Upper lobe of left lung (tissue), 6 donors: ENCODE data around the gene ZDHHC1. TPM values are rescaled to one million over a fixed set of nuclear protein-coding genes. Genes with fewer than 3 reads are reported as not detected.

Experiments used
- ATAC-seq, 2 donors: fragments of 200-7000 bp; cut with Tn5 transposase; one replicate each; pipeline ENCODE4 v1.9.1; 2022; ENCODE audit warnings: mild to moderate bottlenecking in 2 of 2, moderate library complexity in 2 of 2; ENCODE audit not compliant: low FRiP score in 2 of 2
- DNase-seq, 2 donors: peaks; one replicate each; pipeline ENCODE4 v3.0.0-alpha.2; 2019 to 2020
- H3K27ac ChIP-seq, 4 donors: fragments of 200-600 bp; sonication (generic); one replicate each; pipeline ENCODE4 v1.5.1; 2016 to 2019
- H3K27me3 ChIP-seq, 4 donors: fragments of 200-600 bp; sonication (generic); one replicate each; pipeline ENCODE4 v1.5.1; 2017 to 2019
- H3K36me3 ChIP-seq, 4 donors: fragments of 200-600 bp; sonication (generic); one replicate each; pipeline ENCODE4 v1.5.1; 2016 to 2019
- H3K4me1 ChIP-seq, 4 donors: fragments of 200-600 bp; sonication (generic); one replicate each; pipeline ENCODE4 v1.5.1; 2018 to 2019
- H3K4me3 ChIP-seq, 4 donors: fragments of 200-600 bp; sonication (generic); one replicate each; pipeline ENCODE4 v1.5.1; 2017 to 2019; ENCODE audit warnings: mild to moderate bottlenecking in 2 of 4, moderate library complexity in 1 of 4
- H3K9me3 ChIP-seq, 4 donors: fragments of 200-600 bp; sonication (generic); one replicate each; pipeline ENCODE4 v1.5.1; 2018 to 2019
- EP300 ChIP-seq, 4 donors: sonication (generic); formaldehyde crosslinking; IDR thresholded peaks; one replicate each; pipeline ENCODE4 v1.5.1; 2017; ENCODE audit warnings: antibody characterized with exemption in 4 of 4, control low read depth in 2 of 4
- POLR2A ChIP-seq, 4 donors: fragments of 450-650 bp; IDR thresholded peaks; one replicate each; pipeline ENCODE4 v1.5.1; 2016 to 2017; ENCODE audit warnings: antibody characterized with exemption in 4 of 4, mild to moderate bottlenecking in 2 of 4
- POLR2AphosphoS5 ChIP-seq, 2 donors: sonication (generic); formaldehyde crosslinking; IDR thresholded peaks; one replicate each; pipeline ENCODE4 v1.5.1; 2017; ENCODE audit warnings: antibody characterized with exemption in 2 of 2
- WGBS, 2 donors: methylation state at CpG; one replicate each; pipeline ENCODE4 v1.1.5; 2017 to 2018; 5-methylcytosine and 5-hydroxymethylcytosine counted together
- small RNA-seq, 4 donors: library from RNA; depleted of rRNA; stranded (forward); fragments of <200 nt; gene quantifications; one replicate each; pipeline ENCODE3, GENCODE V24; 2016
- total RNA-seq, 6 donors: library from RNA; depleted of rRNA in 4 of 6; stranded (reverse); fragments of >200 nt in 4 of 6; gene quantifications; one replicate each; pipeline versions ENCODE4 v1.1.0 to v1.2.1, GENCODE V29; 2016 to 2021
- TF ChIP-seq, protein P1 (sequence below), 6 experiments: fragments of 450-650 bp in 4 of 6; fragments of 200-600 bp in 2 of 6; sonication (generic) in 2 of 6; IDR thresholded peaks; one replicate each; pipeline ENCODE4 v1.5.1; 2016 to 2019; ENCODE audit warnings: antibody characterized with exemption in 6 of 6
- donor health status: DM: no; HTN: no; CAD: no; lungs with moderate emphysema.
- donor health status: DM: no; HTN: yes; CAD: no; lungs with severe emphysema.

Gene ZDHHC1
- total RNA-seq, 6 donors from 2014 or later = 14.7 to 49.2 (median 21.4) TPM

DNA sequence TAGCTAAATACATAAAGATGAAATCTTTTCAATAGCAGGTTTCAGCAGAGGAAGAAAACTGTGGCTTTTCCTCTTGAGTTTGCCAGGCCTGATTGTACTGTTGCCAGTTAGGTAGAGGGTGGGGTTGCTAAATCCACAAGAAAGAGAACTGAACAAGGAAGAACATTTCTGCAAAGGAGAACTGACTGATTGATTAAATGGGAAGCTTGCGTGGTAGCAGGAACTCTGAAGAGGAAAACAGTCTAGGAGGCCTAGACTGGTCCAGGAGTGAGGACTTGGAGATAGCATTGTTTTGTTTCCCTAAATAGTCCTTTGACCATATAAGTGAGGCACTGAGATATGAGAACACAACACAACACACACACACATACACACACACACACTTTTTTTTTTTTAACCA, 70.9 kb downstream of the ZDHHC1 start:
- Histone ChIP-seq H3K4me3 (no peak overlapping the region), H3K27me3 (no peaks in the 10 kb centered on the region), H3K36me3 (no peaks in the 10 kb centered on the region), H3K9me3 (no peaks in the 10 kb centered on the region), H3K27ac (peak overlapping the region in 3 of 4 donors; percentile 16 to 63 (median 58)), H3K4me1 (peaks cover 13 to 17% (median 14%) of the 10 kb centered on the region in 4 donors)
- peak in 1 of 2 donors; percentile 39 for DNase-seq
- peak in 1 of 2 donors; percentile 16 for ATAC-seq
- TF ChIP-seq EP300 (IDR thresholded peaks at IDR 0.05) (no peak), POLR2AphosphoS5 (IDR thresholded peaks at IDR 0.05) (no peak), POLR2A (IDR thresholded peaks at IDR 0.05) (no peak)
- TF ChIP-seq, protein P1, sequence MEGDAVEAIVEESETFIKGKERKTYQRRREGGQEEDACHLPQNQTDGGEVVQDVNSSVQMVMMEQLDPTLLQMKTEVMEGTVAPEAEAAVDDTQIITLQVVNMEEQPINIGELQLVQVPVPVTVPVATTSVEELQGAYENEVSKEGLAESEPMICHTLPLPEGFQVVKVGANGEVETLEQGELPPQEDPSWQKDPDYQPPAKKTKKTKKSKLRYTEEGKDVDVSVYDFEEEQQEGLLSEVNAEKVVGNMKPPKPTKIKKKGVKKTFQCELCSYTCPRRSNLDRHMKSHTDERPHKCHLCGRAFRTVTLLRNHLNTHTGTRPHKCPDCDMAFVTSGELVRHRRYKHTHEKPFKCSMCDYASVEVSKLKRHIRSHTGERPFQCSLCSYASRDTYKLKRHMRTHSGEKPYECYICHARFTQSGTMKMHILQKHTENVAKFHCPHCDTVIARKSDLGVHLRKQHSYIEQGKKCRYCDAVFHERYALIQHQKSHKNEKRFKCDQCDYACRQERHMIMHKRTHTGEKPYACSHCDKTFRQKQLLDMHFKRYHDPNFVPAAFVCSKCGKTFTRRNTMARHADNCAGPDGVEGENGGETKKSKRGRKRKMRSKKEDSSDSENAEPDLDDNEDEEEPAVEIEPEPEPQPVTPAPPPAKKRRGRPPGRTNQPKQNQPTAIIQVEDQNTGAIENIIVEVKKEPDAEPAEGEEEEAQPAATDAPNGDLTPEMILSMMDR (IDR thresholded peaks at IDR 0.05) = no peak
- WGBS, 2 donors = 13 to 38% methylated on average over 1 of the region's 1 CpG

Small RNAs within 50 kb of the gene (small RNA-seq; reads per million reads assigned to genes)
- gene RNU1-123P = 0 reads per million in 4 donors

Other genes with a start within 250 kb of the ZDHHC1 start
- gene NOL3, start 245.9 kb downstream of the ZDHHC1 start, total RNA-seq = 100 to 1,000 TPM in 1 of 6 donors, 10 to 100 TPM in 5; 36.5 to 135 (median 58.0) TPM
- 100 to 1,000 TPM in 1 of 6 donors, 10 to 100 TPM in 4, 1 to 10 TPM in 1; 9.1 to 147 (median 31.1) TPM for gene MATCAP1, start 232.5 kb downstream of the ZDHHC1 start, total RNA-seq
- gene EXOC3L1, start 226.3 kb downstream of the ZDHHC1 start, total RNA-seq = 10 to 100 TPM in 4 of 6 donors, 1 to 10 TPM in 2; 4.6 to 20.8 (median 10.8) TPM
- 100 to 1,000 TPM in 1 of 6 donors, 10 to 100 TPM in 5; 55.7 to 124 (median 85.4) TPM for gene E2F4, start 224.3 kb downstream of the ZDHHC1 start, total RNA-seq
- gene ELMO3, start 217.3 kb downstream of the ZDHHC1 start, total RNA-seq = 10 to 100 TPM; 17.4 to 26.2 (median 24.4) TPM
- gene TMEM208, start 189.3 kb downstream of the ZDHHC1 start, total RNA-seq = 10 to 100 TPM; 21.1 to 50.6 (median 48.5) TPM
- 100 to 1,000 TPM in 2 of 6 donors, 10 to 100 TPM in 4; 26.0 to 310 (median 91.0) TPM for gene FHOD1, start 169.0 kb downstream of the ZDHHC1 start, total RNA-seq
- 10 to 100 TPM in 1 of 6 donors, 1 to 10 TPM in 4, under 1 TPM in 1; 0.76 to 28.3 (median 4.1) TPM for gene SLC9A5, start 167.5 kb downstream of the ZDHHC1 start, total RNA-seq
- gene PLEKHG4, start 136.9 kb downstream of the ZDHHC1 start, total RNA-seq = 10 to 100 TPM; 13.4 to 39.8 (median 16.5) TPM
- under 1 TPM in 3 of 6 donors, not detected in 3; under 0.01 to 0.31 (median 0.17) TPM for gene KCTD19, start 89.7 kb downstream of the ZDHHC1 start, total RNA-seq
- gene LRRC36, start 89.7 kb downstream of the ZDHHC1 start, total RNA-seq = 100 to 1,000 TPM in 1 of 6 donors, 10 to 100 TPM in 4, 1 to 10 TPM in 1; 5.9 to 110 (median 22.8) TPM
- 100 to 1,000 TPM in 4 of 6 donors, 10 to 100 TPM in 2; 40.0 to 167 (median 112) TPM for gene TPPP3, start 23.0 kb downstream of the ZDHHC1 start, total RNA-seq
- 1 to 10 TPM in 5 of 6 donors, under 1 TPM in 1; 0.78 to 5.0 (median 1.6) TPM for gene HSD11B2, start 14.6 kb upstream of the ZDHHC1 start, total RNA-seq
- 100 to 1,000 TPM in 4 of 6 donors, 10 to 100 TPM in 2; 69.1 to 221 (median 147) TPM for gene ATP6V0D1, start 64.7 kb upstream of the ZDHHC1 start, total RNA-seq
- gene AGRP, start 67.1 kb upstream of the ZDHHC1 start, total RNA-seq = 1 to 10 TPM in 3 of 6 donors, not detected in 3; 3.5 to 7.6 (median 3.8) TPM
- 100 to 1,000 TPM in 4 of 6 donors, 10 to 100 TPM in 2; 76.9 to 183 (median 113) TPM for gene RIPOR1, start 112.4 kb upstream of the ZDHHC1 start, total RNA-seq
- 10 to 100 TPM; 29.7 to 42.6 (median 34.2) TPM for gene CTCF, start 146.0 kb upstream of the ZDHHC1 start, total RNA-seq
- gene CARMIL2, start 228.7 kb upstream of the ZDHHC1 start, total RNA-seq = 10 to 100 TPM in 1 of 6 donors, 1 to 10 TPM in 5; 1.8 to 55.5 (median 4.0) TPM
- 10 to 100 TPM; 15.8 to 25.1 (median 18.8) TPM for gene ACD, start 243.8 kb upstream of the ZDHHC1 start, total RNA-seq
- 1 to 10 TPM; 2.1 to 9.3 (median 6.6) TPM for gene PARD6A, start 244.5 kb upstream of the ZDHHC1 start, total RNA-seq